NCI-H2029 treated with DMSO at 0.1 percent for 48 hours (cell line): ENCODE results near the gene COL4A6.

Source experiments
- DNase-seq: peaks from one replicate; lab custom pipeline; 2025; lab: John Stamatoyannopoulos, UW

Gene COL4A6

DNA sequence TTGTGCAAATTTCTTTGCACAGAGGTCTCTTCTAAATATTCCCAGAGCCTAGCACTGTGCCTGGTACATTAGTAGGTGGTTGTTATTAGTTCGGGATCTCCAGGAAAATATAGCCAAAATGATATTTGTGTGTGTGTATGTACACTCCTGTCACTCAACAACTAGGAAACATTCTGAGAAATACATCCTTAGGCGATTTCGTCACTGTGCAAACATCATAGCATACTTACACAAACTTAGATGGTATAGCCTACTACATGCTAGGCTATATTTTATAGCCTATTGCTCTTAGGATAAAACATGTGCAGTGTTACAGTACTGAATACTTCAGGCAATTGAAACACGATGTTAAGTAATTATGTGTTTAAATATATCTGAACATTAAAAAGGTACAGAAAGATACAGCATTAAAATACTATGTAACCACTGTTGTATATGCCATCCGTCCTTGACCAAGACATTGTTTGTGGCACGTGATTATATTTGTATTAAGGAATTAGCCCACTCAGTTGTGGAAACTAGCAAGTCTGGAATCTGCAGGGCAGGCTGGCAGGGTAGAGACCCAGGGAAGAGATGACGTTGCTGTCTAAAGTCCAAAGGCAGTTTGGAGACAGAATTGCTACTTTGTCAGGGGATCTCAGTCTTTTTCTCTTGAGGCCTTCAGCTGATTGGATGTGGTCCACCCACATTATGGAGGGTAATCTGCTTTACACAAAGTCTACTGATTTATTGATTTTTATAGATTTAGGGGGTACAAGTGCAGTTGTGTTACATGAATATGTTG is 106.9 kb downstream of the COL4A6 start:
- DNase-seq, result no peak

DNA sequence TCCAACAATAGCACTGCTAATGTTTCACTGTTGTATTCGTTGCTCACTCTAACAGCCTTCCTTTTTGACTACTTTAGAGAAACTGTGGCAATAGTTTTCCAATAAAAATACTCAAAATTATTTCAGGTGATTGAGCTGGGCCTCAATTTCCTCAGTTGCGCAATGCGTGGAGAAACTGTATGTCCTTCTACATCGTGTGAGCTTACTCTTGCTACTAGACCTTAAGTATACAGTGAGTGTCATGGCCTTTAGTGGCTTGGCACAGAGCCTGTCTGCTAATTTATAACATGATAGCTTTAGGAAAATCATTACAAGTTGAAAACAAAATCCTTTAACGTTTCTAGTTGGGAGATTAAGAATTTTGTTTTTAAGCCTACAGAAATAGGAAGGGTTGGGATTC is 114.5 kb downstream of the COL4A6 start:
- DNase-seq, result no peak

DNA sequence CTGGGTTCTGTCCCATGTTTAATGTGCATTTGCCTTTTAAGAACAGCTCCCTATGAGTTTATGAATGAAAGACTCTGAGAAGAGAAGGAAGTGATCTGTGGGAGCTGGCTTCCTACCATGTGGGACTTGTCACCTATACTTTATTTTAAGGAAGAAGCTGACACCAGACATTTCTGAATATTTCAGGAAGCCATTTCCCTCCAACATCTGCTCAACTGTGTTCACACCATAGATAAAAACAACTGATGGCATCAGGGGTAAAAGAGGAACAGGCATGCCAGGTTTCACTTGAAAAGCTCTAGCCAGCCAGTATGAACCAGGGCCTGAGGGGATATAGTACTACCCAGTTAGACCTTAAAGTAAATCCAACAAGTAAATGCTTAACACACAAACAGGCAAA is 116.0 kb downstream of the COL4A6 start:
- DNase-seq, result no peak

DNA sequence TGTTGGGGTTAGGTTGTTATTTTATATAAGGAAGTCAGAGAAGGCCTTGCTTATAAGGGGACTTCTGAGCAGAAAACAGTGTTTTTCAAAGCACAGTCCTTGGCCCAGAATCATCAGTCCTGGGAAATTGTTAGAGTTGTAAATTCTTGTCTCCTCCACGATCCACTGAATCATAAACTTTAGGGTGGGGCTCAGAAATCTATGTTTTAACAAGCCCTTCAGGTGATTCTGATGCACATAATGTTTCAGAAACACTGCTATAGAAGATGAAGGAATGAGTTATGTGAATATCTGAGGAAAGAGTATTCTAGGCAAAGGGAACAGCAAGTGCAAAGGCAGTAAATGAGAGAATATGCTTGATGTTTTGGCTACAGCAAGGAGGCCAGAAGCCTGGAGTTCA is 121.8 kb downstream of the COL4A6 start:
- no peak for DNase-seq

DNA sequence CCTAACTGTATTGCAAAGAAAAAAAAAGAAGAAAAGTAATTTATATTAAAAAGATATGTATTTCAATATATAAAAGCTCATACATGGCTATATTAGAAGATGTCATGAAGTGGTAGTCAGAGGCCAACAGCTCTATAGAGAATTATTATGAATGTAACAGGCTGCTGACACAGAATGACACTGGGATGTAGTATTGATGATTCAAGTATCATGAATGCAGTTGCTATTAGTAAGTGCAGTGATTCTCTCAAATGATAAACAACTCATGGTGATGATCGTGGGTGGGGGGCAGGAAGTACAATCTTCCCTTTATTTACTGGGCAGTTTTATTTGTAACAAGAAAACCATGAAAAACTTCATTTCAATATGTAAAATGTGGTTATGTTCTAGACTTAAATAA is 124.6 kb downstream of the COL4A6 start:
- DNase-seq, result no peak

DNA sequence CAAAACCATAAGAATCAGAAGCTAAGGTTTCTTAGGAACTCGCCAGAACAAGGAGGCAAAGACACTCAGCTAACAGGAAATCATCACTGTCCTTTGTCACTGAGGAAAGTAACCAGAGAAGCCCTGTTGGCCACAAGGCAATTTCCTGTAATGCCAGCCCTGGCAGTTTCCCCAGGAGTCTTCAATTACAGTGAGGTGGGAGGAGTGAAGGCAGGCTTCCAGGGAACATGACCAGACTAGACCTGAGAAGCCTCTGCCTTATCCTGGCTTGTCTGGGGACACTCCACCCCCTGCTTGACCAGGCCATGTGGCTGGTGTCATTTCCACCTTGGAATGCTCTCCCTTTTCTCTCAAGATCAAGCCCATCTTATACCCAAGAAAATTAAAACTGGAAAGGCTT is 125.3 kb downstream of the COL4A6 start:
- peak; percentile 72 for DNase-seq

DNA sequence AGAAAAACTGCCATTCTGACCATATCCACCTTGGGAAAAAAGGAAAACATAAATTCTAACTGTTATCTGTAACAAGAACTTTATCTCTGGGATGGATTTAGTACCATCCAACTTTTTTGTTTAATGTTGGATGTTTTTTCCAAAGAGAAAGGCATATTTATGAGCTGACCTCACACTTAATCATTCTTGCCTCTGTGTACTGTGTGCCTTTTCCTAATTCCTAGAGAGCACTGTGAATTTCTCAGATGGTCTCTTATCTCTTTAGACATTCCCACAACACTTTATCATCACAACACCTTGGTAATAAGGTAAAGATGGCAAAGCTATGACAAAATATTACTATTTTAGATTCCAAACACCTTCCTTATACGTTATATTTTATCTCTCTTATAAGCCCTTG is 126.2 kb downstream of the COL4A6 start:
- no peak for DNase-seq

DNA sequence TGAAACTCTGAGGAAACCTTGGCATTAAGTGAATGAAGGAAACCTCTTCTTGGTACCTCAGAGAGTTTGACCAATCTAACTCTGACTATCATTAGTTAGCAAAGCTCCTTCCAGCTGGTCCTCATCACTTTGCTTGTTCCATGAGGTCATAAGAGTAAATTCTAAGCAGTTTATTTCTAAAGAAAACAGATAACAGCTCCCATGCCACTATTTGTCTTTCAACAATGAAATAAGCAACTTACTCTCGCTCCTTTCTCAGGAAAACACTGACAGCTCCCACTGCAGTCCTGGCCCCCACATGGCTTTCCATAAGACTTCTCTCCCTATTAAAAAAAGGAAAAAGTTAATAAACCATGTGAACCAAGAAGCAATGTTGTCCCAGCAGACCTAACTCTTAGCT is 127.7 kb downstream of the COL4A6 start:
- DNase-seq, result no peak

DNA sequence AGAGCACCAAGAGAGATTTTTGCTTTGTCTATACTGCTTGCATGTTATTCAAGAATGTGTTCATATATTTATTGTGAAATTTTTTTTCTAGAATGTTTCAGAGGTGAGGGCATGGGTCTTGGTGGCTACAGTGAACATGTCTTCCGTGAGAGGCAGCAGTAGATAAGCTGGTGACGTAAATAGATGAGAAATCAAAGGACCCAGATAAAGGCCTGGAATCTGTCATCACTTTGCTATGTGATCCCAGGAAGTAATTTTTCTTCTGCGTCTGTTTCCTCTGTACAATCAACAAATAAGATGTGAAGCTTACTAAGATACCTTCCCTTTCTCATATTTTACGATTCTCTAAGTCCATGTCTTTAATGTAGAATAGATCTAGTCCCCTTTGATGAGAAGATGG is 129.1 kb downstream of the COL4A6 start:
- DNase-seq, result no peak

DNA sequence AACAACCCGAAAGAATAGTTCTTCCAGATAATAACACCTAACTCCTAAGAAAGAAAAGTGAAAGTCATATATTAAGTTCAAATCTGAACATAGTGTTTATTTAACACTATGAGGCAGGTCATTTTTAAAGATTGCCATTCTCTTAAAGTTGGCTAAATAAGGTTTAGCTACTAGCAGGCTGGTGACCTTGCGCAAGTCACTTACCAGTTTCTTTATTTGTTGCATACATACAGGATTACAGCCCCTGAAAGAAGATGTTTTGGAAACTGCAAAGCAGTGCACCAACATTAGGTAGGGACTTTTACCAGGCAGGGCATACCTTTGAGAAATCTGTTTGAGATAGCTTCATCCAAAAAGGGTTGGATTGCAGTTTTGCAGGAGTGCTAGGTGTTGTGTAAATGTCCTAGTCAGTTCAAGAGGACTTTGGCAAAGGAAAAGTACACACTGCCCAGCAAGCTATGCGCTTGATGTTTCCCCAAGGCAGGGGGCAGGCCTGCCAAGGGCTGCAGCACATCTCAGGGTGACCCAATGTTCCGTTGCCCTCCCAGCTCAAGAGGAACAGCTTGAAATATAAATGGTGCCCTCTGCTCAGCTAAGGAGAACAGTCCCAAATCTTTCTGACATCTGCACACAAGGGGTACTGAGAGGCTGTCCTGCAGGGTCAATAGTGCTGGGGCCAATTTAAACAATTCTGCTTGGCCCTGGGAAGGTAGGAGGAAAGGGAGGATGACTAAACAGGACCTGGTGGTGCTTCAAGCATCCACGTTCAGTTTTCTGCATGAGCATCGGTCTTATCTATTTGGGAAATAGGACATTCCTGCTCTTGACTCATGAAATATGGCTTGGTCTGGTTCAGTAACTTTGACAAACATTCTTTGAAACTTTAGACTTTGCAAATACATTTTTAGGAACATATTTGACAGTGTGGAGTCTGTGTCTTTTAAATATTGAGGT is 130.8 kb downstream of the COL4A6 start:
- DNase-seq, result peak; percentile 3

DNA sequence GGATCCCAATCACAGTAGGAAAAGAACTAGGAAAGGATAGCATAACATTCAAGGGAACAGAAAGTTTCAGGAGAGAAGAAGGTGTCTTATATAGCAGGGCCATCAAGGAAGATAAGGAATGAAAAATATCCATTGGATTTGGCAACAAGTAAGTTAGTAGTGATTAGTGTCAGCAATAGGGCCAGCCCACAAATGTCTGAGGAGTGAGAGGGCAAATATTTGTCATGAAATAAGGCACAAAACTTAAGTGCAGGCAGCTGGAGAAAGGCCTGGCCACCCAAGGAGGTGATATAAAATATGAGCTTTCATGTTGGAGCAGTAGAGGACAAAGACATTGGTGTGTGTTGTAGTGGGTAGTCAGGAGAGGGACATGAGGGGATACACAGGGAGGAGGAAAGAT is 132.1 kb downstream of the COL4A6 start:
- DNase-seq, result no peak

DNA sequence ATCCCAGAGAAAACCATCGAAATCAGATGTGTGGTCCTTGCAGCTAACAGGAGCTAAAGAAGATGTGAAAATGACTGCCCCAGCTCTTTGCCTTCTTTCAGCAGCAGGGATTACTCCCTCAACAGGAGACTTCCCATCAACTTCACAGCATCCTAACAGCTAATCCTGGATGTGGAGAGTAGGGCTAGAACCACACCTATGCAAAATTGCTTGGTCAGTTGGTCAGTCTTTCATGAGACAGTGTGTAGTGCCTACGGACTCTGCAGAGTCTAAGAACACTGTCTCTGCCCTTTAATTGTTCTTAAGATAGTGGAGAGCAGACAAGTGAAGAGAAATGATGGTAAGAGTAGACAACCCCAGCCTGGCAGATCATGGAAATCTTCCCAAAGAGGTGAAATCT is 133.5 kb downstream of the COL4A6 start:
- no peak for DNase-seq

DNA sequence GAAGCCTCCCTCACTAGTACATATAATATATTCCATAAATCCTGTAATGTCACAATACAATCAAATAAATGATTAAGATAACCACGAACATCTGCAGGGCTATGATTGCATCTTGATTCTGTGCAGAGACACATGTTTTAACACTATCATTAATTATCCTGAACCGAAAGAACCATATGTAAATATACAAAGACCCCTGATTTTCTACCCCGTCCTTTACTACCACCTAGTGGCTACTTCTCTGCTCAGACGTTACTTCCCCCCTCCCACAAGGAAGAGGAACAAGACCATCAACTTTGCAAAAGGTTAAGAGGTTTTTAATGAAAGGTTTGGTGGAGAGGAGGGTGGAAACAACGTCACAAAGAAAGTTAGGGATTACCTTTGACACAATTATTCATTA is 134.0 kb downstream of the COL4A6 start:
- no peak for DNase-seq

DNA sequence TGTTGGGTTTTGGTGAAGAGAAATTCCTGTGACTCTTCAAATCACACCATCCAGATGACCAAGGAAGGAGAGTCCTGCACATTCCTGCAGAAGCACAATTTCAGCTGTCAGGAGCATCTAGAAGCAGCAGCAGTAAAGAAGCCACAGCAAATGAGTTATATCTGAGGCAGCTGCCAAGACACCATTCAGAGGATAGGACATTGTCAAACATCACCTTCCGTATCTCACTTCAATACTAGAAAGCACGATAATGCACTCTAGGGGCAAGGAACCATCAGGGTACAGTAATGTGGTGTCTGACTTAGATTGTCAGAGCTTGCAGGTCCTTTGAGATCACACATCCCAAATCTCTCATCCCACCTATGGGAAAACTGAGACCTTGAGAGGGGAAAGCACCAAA is 134.5 kb downstream of the COL4A6 start:
- DNase-seq, result no peak

DNA sequence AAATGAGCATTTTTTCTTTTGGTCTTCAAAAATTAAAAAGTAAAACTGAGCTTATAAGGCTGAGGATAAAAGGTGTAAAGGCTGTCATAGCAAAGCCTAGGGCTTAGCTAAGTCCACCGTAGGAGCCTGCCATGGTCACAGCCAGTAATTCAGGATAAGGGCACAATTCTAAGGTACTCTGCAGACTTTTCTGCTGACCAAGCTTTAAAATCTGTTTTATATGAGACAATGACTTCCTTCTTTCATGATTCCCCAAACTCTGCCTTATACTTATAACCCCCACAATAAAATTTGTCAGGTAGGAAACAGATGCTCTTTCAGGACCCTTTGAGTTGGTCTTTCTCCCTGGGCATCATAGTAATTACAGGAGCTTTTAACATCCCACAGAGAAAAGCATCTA is 138.5 kb downstream of the COL4A6 start:
- DNase-seq, result no peak

DNA sequence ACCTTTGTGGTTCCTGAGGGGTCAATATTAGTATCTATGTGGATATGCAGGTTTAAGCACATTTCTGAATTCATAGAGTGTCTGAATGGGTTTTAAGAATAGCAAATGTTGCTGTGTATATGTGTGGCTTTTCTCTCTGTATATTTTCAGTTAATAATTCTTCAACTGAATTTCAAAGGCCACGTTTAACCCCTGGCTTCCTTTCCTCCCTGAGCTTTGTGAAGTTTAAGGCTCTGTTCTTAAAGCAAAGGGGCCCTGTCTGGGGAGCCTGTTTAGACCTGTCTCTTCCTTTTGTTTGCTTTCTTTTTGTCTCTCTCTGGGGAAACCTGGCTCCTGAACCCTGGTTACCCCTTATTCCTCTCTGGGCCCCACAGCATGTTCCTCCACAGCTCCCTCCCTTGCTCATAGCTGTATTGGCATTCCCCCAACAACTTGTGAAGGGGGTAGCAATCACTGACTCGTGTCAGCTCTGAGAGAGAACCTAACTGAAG is 139.1 kb downstream of the COL4A6 start:
- DNase-seq, result no peak

DNA sequence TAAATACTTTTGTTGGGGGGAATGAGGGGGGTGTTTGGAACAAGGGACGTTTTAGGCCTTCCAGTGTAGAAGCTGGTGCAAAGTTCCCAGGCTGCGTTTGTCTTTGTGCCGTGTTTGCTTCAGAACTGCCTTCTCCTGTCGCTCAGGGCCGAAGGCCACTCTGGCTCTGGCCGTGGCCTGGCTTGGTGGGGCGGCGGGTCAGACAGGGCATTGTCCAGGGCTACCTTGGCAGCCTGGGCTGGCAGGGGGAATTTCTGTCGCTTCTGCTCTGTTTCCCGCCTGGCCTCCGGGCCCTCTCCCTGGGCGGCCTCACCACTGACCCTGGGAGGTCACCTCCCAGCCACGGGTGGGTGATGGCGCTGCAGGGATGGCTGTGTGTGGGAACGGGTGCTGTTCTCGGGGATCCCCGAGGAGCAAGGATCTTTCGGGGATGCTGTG is 140.0 kb downstream of the COL4A6 start:
- no peak for DNase-seq

DNA sequence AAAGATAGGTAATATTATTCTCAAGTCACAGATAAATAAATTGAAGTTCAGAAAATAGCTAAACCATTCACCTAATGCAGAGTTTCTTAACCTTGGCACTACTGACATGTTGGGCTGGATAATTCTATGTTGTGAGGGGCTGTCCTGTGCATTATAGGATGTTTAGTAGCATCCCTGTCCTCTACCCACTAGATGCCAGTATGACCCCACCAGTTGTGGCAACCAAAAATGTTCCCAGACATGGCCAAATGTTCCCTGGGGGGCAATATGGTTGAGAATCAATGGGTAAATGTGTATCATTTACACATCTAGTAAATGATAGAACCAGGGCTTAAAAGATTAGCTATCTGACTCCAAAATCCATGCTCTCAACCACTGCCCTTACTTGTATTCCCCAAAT is 140.9 kb downstream of the COL4A6 start:
- DNase-seq, result no peak

DNA sequence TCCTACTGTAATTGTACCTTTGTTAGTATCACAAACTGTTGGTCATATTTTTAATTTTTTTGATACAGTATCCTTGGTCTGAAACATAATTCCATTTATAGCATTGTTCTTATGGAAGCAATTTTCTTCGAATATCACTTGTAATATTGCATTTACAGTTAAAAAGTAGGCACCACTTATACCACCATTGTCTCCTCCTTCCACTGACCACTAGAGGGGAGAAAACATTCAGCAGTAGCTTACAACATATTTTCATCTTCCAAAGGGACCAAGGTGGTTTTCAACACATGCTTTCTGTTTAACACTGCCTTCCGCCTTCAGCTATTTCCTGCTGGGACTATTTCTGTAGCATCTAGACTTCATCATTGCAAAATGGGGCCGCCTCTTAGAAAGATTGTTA is 146.2 kb downstream of the COL4A6 start:
- no peak for DNase-seq

DNA sequence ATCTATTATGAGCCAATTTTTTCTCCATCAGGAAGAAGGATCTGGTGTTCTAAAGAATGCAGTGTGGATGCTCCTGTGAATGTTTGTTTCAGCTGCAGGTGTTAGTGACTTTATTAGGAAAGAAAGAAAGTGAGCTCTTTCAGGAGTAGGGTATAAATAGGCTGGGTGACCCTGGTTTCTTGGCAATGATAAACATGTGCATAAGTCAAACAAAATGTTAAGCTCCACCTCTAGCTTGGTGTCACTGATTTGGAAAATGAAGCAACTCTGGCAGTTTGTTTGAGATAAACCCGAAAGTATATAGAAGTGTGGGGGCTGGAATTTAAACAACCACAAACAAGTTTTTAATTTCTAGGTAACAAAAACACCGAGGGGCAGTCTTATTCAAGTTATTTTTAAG is 152.3 kb downstream of the COL4A6 start:
- no peak for DNase-seq

DNA sequence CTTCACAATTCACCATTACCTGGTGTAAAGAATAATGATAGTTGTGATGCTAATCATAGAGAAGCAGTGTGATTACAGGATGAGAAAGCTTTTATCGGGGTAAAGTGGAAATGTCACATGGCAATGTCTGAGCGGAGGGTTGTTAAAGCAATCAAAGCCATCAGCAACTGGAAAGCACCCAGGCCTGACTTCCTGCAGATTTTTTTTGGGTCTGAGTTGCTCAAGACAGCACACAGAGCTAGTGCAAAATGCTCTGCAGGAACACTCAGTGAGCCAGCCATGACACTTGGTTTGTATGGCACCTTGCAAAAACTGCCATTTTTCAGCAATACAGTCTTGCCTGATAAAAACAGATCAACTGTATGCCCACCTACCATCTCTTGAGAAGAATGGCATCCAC is 152.9 kb downstream of the COL4A6 start:
- no peak for DNase-seq

DNA sequence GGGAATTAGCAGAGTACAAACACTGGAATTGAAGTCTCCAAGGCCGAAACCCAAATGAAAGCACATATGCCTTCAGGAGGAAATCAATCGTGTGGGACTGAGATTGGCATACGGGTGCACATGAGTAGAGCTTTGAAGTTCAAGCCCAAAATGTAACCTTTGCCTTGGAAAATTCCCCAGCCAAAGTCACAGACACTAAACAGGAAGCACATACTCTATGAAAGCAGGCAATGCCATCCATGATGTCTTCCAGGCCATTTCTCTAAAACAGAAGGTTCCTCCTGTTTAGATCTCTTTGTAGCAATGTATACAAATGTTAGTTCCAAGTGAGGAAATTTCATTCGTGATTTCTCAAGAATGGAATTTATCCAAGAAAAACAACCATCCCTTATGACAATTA is 162.5 kb downstream of the COL4A6 start:
- DNase-seq, result no peak

DNA sequence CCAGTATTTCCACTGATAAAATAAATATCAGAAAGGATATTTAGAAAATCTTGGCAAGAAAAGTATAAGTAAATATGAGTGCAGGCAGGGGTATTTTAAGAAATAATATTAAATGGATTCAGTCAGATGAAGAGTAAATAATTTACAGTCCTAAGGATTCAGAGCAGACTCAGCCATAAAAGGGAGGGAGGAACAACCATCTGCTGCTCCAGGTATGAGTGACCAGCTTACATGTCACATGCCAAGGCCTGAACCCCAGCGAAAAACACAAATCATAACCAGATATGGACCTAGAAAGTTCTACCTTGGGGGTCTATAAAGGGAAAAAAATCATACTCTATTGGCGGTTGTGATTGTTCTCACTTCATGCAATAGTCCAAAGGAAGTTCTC is 166.8 kb downstream of the COL4A6 start:
- DNase-seq, result no peak
